Chondrocyte (in vitro differentiated cells): ENCODE results near the gene AHNAK. TPM values are rescaled to one million over a fixed set of nuclear protein-coding genes. Genes with fewer than 3 reads are reported as not detected.

ENCODE experiments used
- DNase-seq: peaks from one replicate; pipeline ENCODE4 v3.0.0; 2021; ENCODE audit warnings: mixed read lengths, low spot score
- H3K27ac Mint-ChIP-seq: one replicate; pipeline ENCODE4 v1.8.0; 2021; ENCODE audit warnings: mild to moderate bottlenecking, moderate library complexity, mixed read lengths; ENCODE audit not compliant: unreplicated experiment
- H3K27me3 Mint-ChIP-seq: 2 replicates; pipeline ENCODE4 v1.8.0; 2021; ENCODE audit warnings: low read depth, mixed read lengths
- H3K36me3 Mint-ChIP-seq: 2 replicates; pipeline ENCODE4 v1.8.0; 2021; ENCODE audit warnings: low read depth, mixed read lengths
- H3K4me1 Mint-ChIP-seq: 2 replicates; pipeline ENCODE4 v1.8.0; 2021; ENCODE audit warnings: low read depth, mild to moderate bottlenecking, mixed read lengths
- H3K4me3 Mint-ChIP-seq: one replicate; pipeline ENCODE4 v1.8.0; 2021; ENCODE audit warnings: mild to moderate bottlenecking, moderate library complexity, mixed read lengths; ENCODE audit not compliant: unreplicated experiment
- H3K9me3 Mint-ChIP-seq: 2 replicates; pipeline ENCODE4 v1.8.0; 2021; ENCODE audit warnings: low read depth, mixed read lengths
- total RNA-seq: library from RNA; stranded (reverse); gene quantifications from 3 replicates; pipeline ENCODE4 v1.2.1, GENCODE V29; 2021
- TF ChIP-seq, protein P1 (sequence below): fragments of 200-600 bp; sonication (generic); IDR thresholded peaks from 2 replicates; pipeline ENCODE4 v1.5.0; 2021; ENCODE audit warnings: antibody characterized with exemption, mild to moderate bottlenecking, moderate library complexity

Gene AHNAK
- total RNA-seq, 1 donor from 2014 or later = 514 TPM

- no peaks in the 10 kb centered on the region for H3K9me3 Mint-ChIP-seq
- no peaks in the 10 kb centered on the region for H3K36me3 Mint-ChIP-seq
- peaks cover 27% of the 10 kb centered on the region for H3K4me1 Mint-ChIP-seq
- no peak for DNase-seq
- no peak overlapping the region for H3K4me3 Mint-ChIP-seq
- TF ChIP-seq, protein P1, sequence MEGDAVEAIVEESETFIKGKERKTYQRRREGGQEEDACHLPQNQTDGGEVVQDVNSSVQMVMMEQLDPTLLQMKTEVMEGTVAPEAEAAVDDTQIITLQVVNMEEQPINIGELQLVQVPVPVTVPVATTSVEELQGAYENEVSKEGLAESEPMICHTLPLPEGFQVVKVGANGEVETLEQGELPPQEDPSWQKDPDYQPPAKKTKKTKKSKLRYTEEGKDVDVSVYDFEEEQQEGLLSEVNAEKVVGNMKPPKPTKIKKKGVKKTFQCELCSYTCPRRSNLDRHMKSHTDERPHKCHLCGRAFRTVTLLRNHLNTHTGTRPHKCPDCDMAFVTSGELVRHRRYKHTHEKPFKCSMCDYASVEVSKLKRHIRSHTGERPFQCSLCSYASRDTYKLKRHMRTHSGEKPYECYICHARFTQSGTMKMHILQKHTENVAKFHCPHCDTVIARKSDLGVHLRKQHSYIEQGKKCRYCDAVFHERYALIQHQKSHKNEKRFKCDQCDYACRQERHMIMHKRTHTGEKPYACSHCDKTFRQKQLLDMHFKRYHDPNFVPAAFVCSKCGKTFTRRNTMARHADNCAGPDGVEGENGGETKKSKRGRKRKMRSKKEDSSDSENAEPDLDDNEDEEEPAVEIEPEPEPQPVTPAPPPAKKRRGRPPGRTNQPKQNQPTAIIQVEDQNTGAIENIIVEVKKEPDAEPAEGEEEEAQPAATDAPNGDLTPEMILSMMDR = no peak
- H3K27ac Mint-ChIP-seq = no peak overlapping the region
- H3K27me3 Mint-ChIP-seq = no peaks in the 10 kb centered on the region
These were observed 100.5 kb downstream of the AHNAK start for GRCh38 chr11:62446091-62446490.

DNA sequence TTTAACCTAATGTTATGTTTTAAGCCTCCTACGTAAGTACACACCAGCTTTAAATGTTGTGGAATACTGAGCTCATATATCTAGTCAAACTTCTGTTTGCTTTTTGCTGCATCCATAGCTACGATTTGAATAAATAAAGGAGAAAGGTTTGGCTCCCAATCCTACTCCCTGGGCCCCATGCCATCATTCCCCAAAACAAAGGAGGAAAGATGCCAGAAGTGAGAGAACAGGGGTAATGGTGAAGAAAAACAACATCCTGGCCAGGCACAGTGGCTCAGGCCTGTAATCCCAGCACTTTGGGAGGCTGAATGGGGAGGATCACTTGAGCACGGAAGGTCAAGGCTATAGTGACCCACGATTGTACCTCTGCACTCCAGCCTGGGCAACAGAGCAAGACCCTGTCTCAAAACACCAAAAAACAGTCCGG, 101.3 kb downstream of the AHNAK start:
- no peak overlapping the region for H3K4me3 Mint-ChIP-seq
- no peaks in the 10 kb centered on the region for H3K36me3 Mint-ChIP-seq
- TF ChIP-seq, protein P1 = no peak
- peak overlapping the region; percentile 74 for H3K27ac Mint-ChIP-seq
- no peaks in the 10 kb centered on the region for H3K9me3 Mint-ChIP-seq
- H3K27me3 Mint-ChIP-seq = no peaks in the 10 kb centered on the region
- DNase-seq = no peak
- H3K4me1 Mint-ChIP-seq = peaks cover 31% of the 10 kb centered on the region

DNA sequence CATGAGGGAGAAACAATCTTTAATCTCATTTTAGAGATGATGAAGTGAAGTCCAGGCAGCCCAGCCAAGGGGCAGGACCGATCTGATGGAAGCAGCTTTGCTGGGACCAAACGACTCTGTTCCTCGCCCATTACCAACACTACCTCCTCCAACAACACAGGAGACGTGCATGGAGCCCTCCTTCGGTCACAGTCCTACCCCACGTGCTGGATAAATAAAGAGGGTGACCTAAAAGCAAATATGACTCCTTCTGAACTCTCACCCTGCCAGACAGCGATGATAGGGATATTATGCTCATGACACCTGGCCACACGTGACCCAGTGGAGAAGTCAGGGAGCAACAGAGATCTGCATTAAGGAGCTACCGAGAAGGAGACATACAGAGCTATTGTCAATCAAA, 101.8 kb downstream of the AHNAK start:
- Mint-ChIP-seq H3K9me3 (no peaks in the 10 kb centered on the region), H3K36me3 (no peaks in the 10 kb centered on the region), H3K4me3 (peak overlapping the region; percentile 44), H3K4me1 (peaks cover 36% of the 10 kb centered on the region), H3K27me3 (no peaks in the 10 kb centered on the region), H3K27ac (peak overlapping the region; percentile 74)
- no peak for DNase-seq
- TF ChIP-seq, protein P1 = no peak

- Mint-ChIP-seq H3K27ac (peak overlapping the region; percentile 74), H3K36me3 (no peaks in the 10 kb centered on the region), H3K4me3 (peak overlapping the region; percentile 44), H3K4me1 (peaks cover 34% of the 10 kb centered on the region), H3K9me3 (no peaks in the 10 kb centered on the region), H3K27me3 (no peaks in the 10 kb centered on the region)
- no peak for DNase-seq
- TF ChIP-seq, protein P1 = no peak
These were observed 102.3 kb downstream of the AHNAK start for GRCh38 chr11:62444236-62444833.

GRCh38 chr11:62443390-62444235, 103.0 kb downstream of the AHNAK start:
- Mint-ChIP-seq H3K36me3 (no peaks in the 10 kb centered on the region), H3K27me3 (no peaks in the 10 kb centered on the region), H3K9me3 (no peaks in the 10 kb centered on the region), H3K4me1 (peaks cover 34% of the 10 kb centered on the region), H3K4me3 (peak overlapping the region; percentile 44), H3K27ac (peak overlapping the region; percentile 74)
- TF ChIP-seq, protein P1 = no peak
- DNase-seq = no peak
